Heart left ventricle (tissue), 13 donors: ENCODE results near the gene PDZD7.

ENCODE experiments used
- CTCF ChIP-seq, 12 donors: fragments of 200-600 bp; sonication (generic) in 4 of 12; IDR thresholded peaks; one replicate each; pipeline versions ENCODE4 v1.5.0 to v1.8.0; 2018 to 2022; ENCODE audit warnings: antibody characterized with exemption in 12 of 12, mild to moderate bottlenecking in 5 of 12
- POLR2A ChIP-seq, 2 donors: fragments of 450-650 bp; IDR thresholded peaks; one replicate each; pipeline ENCODE4 v1.6.1; 2017; ENCODE audit warnings: antibody characterized with exemption in 2 of 2, mild to moderate bottlenecking in 2 of 2, moderate library complexity in 2 of 2
- donor health status: ischemic (EF 13 %, LVEDD 7.1; RV severe dilation, severe dysfunction).
- donor health status: DM: no; HTN: yes; CAD: no.
- donor health status: DM: no; HTN: no; CAD: no.
- donor health status: ischemic (EF 25% LVEDD 6.9; RV normal size, moderate dysfunction).
- donor health status: ischemic (EF 25% LVEDD 5.7; RV mildly dilated, moderate dysfunction).
- donor health status: ischemic (EF 35%, LVEDD 5.7; RV mildly dilated, moderate dysfunction).
- donor health status: nonischemic (EF 11% LVEDD 7.7; RV severe dilation, severe dysfunction).
- donor health status: DM: yes; HTN: yes; CAD: no.
- donor health status: PGD.
- donor health status: ischemic (EF 29% LVEDD 5.4; RV normal size, mild dysfunction).
- donor health status: nonischemic (EF 23%, LVEDD 6.1; RV moderate dilation, normal function).

GRCh38 chr10:100996678-100997359 lies 34.1 kb downstream of the PDZD7 start:
- no peak for TF ChIP-seq CTCF (IDR thresholded peaks at IDR 0.05)
- no peak for TF ChIP-seq POLR2A (IDR thresholded peaks at IDR 0.05)
